IMR-90 (cell line): ENCODE results near the gene YBEY. TPM values are rescaled to one million over a fixed set of nuclear protein-coding genes. Genes with fewer than 3 reads are reported as not detected.
A peak's percentile ranks its signal among the peaks of the same experiment; 100 is the strongest.

ENCODE experiments used
- ATAC-seq: fragments of 200-7000 bp; cut with Tn5 transposase; 2 replicates; pipeline ENCODE4 v1.9.1; 2020; ENCODE audit warnings: low read depth, mild to moderate bottlenecking, moderate library complexity
- BruUV-seq: library from RNA; stranded (reverse); fragments of 400-500 nt; replicated peaks from 2 replicates; lab custom pipeline; 2021; lab: Mats Ljungman, UMichigan
- CTCF ChIA-PET: fragments of 300-600 bp; formaldehyde crosslinking; extraction: SDS; loops from one replicate; lab custom pipeline; 2021; ENCODE audit warnings: antibody characterized with exemption; lab: Yijun Ruan, JAX
- POLR2A ChIA-PET: fragments of 300-600 bp; sonication (Branson Sonifier 250); formaldehyde crosslinking; loops from one replicate; lab custom pipeline; 2022; ENCODE audit warnings: antibody characterized with exemption; ENCODE audit not compliant: unreplicated experiment; lab: Charles Lee
- DNase-seq: peaks from one replicate; pipeline ENCODE4 v3.0.0; 2013
- H2AFZ ChIP-seq: replicated peaks from 2 replicates; pipeline ENCODE3; 2013; ENCODE audit warnings: low read length, mild to moderate bottlenecking; ENCODE audit not compliant: poor library complexity
- H2AK5ac ChIP-seq: 2 replicates; pipeline ENCODE4 v1.6.1; 2013; ENCODE audit warnings: low read depth, low read length, inconsistent platforms
- H2AK9ac ChIP-seq: replicated peaks from 2 replicates; pipeline ENCODE3; 2013; ENCODE audit warnings: mild to moderate bottlenecking, low read depth, low read length, moderate library complexity; ENCODE audit not compliant: poor library complexity
- H2BK120ac ChIP-seq: 2 replicates; pipeline ENCODE4 v1.6.1; 2013; ENCODE audit warnings: low read depth, low read length, inconsistent platforms
- H2BK15ac ChIP-seq: 3 replicates; pipeline ENCODE4 v1.6.1; 2013; ENCODE audit warnings: low read depth, low read length, inconsistent platforms
- H2BK20ac ChIP-seq: 2 replicates; pipeline ENCODE4 v1.6.1; 2013; ENCODE audit warnings: low read depth, mild to moderate bottlenecking, inconsistent platforms, low read length, moderate library complexity
- H2BK5ac ChIP-seq: 2 replicates; pipeline ENCODE4 v1.6.1; 2013; ENCODE audit warnings: mild to moderate bottlenecking, low read depth, low read length, inconsistent platforms; ENCODE audit not compliant: poor library complexity, severe bottlenecking
- H3K14ac ChIP-seq: replicated peaks from 2 replicates; pipeline ENCODE4 v1.6.1; 2013; ENCODE audit warnings: low read depth, low read length, inconsistent platforms
- H3K18ac ChIP-seq: 2 replicates; pipeline ENCODE4 v1.6.1; 2013; ENCODE audit warnings: low read depth, low read length, control low read depth
- H3K23ac ChIP-seq: 2 replicates; pipeline ENCODE4 v1.6.1; 2013; ENCODE audit warnings: low read depth, low read length, inconsistent platforms
- H3K27ac ChIP-seq: 2 replicates; pipeline ENCODE4 v1.5.1; 2013; ENCODE audit warnings: mild to moderate bottlenecking, control low read depth, low read length; ENCODE audit not compliant: insufficient read depth
- H3K27me3 ChIP-seq: 2 replicates; pipeline ENCODE4 v1.6.1; 2013; ENCODE audit warnings: low read length; ENCODE audit not compliant: control insufficient read depth, insufficient read depth
- H3K36me3 ChIP-seq: 2 replicates; pipeline ENCODE4 v1.6.1; 2013; ENCODE audit warnings: low read length, mixed read lengths; ENCODE audit not compliant: control insufficient read depth, insufficient read depth
- H3K4ac ChIP-seq: 2 replicates; pipeline ENCODE4 v1.6.1; 2013; ENCODE audit warnings: low read depth, low read length, inconsistent platforms
- H3K4me1 ChIP-seq: 2 replicates; pipeline ENCODE4 v1.6.1; 2013; ENCODE audit warnings: low read length, mixed read lengths; ENCODE audit not compliant: control insufficient read depth, insufficient read depth
- H3K4me2 ChIP-seq: 2 replicates; pipeline ENCODE4 v1.6.1; 2013; ENCODE audit warnings: low read depth, mild to moderate bottlenecking, control low read depth, low read length, moderate library complexity
- H3K4me3 ChIP-seq: 2 replicates; pipeline ENCODE4 v1.5.1; 2013; ENCODE audit warnings: low read depth, mild to moderate bottlenecking, control low read depth, low read length, moderate library complexity; ENCODE audit not compliant: insufficient read depth
- H3K56ac ChIP-seq: 2 replicates; pipeline ENCODE4 v1.6.1; 2013; ENCODE audit warnings: low read length, inconsistent platforms; ENCODE audit not compliant: insufficient read depth; ENCODE audit errors: extremely low read depth
- H3K79me1 ChIP-seq, 2 experiments: 2 replicates each; pipeline ENCODE4 v1.6.1; 2013; ENCODE audit warnings: low read length in 2 of 2, inconsistent platforms in 1 of 2, low read depth in 1 of 2
- H3K9ac ChIP-seq: 2 replicates; pipeline ENCODE4 v1.6.1; 2013; ENCODE audit warnings: low read depth, low read length, control low read depth
- H3K9me1 ChIP-seq: 2 replicates; pipeline ENCODE4 v1.6.1; 2013; ENCODE audit warnings: low read length, inconsistent platforms; ENCODE audit not compliant: insufficient read depth
- H3K9me3 ChIP-seq: 2 replicates; pipeline ENCODE4 v1.6.1; 2013; ENCODE audit warnings: low read length; ENCODE audit not compliant: control insufficient read depth, insufficient read depth
- H4K20me1 ChIP-seq: 2 replicates; pipeline ENCODE4 v1.6.1; 2013; ENCODE audit warnings: low read length, inconsistent platforms; ENCODE audit not compliant: insufficient read depth
- H4K5ac ChIP-seq: 2 replicates; pipeline ENCODE4 v1.6.1; 2013; ENCODE audit warnings: mild to moderate bottlenecking, low read depth, low read length, control low read depth
- H4K8ac ChIP-seq, 2 experiments: 2 replicates each; pipeline ENCODE4 v1.6.1; 2013; ENCODE audit warnings: low read depth in 2 of 2, low read length in 2 of 2, control low read depth in 1 of 2, inconsistent platforms in 1 of 2
- H4K91ac ChIP-seq: 2 replicates; pipeline ENCODE4 v1.6.1; 2013; ENCODE audit warnings: low read depth, low read length, inconsistent platforms; ENCODE audit not compliant: insufficient read depth
- CEBPB ChIP-seq: IDR thresholded peaks from 2 replicates; pipeline ENCODE4 v1.6.1; 2012; ENCODE audit warnings: low read depth, low read length, improper control_type of control experiment
- CHD1 ChIP-seq: IDR thresholded peaks from 2 replicates; pipeline ENCODE4 v1.6.1; 2012; ENCODE audit warnings: low read depth, low read length, improper control_type of control experiment
- CTCF ChIP-seq: conservative IDR thresholded peaks from 2 replicates; pipeline ENCODE4 v1.5.1; 2012; ENCODE audit warnings: mild to moderate bottlenecking, low read depth, low read length, improper control_type of control experiment
- ELK1 ChIP-seq: fragments of 150-350 bp; IDR thresholded peaks from 2 replicates; pipeline ENCODE4 v1.6.1; 2016; ENCODE audit warnings: low read depth, mild to moderate bottlenecking, low read length, moderate library complexity, borderline replicate concordance
- FOS ChIP-seq: fragments of 150-350 bp; IDR thresholded peaks from 2 replicates; pipeline ENCODE4 v1.6.1; 2016; ENCODE audit warnings: low read depth, low read length
- MAFK ChIP-seq: IDR thresholded peaks from 2 replicates; pipeline ENCODE4 v1.6.1; 2012; ENCODE audit warnings: low read depth, low read length, improper control_type of control experiment
- MAZ ChIP-seq: IDR thresholded peaks from 2 replicates; pipeline ENCODE4 v1.6.1; 2012; ENCODE audit warnings: low read depth, mild to moderate bottlenecking, low read length, improper control_type of control experiment, moderate library complexity, borderline replicate concordance
- MXI1 ChIP-seq: IDR thresholded peaks from 2 replicates; pipeline ENCODE4 v1.6.1; 2012; ENCODE audit warnings: low read depth, mild to moderate bottlenecking, low read length, moderate library complexity, borderline replicate concordance
- RCOR1 ChIP-seq: IDR thresholded peaks from 2 replicates; pipeline ENCODE4 v1.6.1; 2012; ENCODE audit warnings: mild to moderate bottlenecking, low read length, improper control_type of control experiment; ENCODE audit not compliant: insufficient replicate concordance
- RFX5 ChIP-seq: IDR thresholded peaks from 2 replicates; pipeline ENCODE4 v1.8.0; 2012; ENCODE audit warnings: low read depth, mild to moderate bottlenecking, low read length, moderate library complexity
- SMC3 ChIP-seq: fragments of 150-350 bp; IDR thresholded peaks from 2 replicates; pipeline ENCODE4 v1.6.1; 2016; ENCODE audit warnings: low read depth, mild to moderate bottlenecking, antibody characterized with exemption, low read length, moderate library complexity
- WGBS, 2 experiments: methylation state at CpG; one replicate each; pipeline versions ENCODE4 v1.1.5 to v1.1.7; 2013; ENCODE audit warnings: missing lambda C conversion rate in 2 of 2; ENCODE audit not compliant: insufficient read length in 1 of 2; ENCODE audit errors: extremely low coverage in 2 of 2; 5-methylcytosine and 5-hydroxymethylcytosine counted together
- dilution Hi-C: fragments of 300-500 bp; cut with HindIII; formaldehyde crosslinking; loops from one replicate; pipeline ENCODE4 v1.14.3; 2018; ENCODE audit warnings: low sequenced_read_pairs; ENCODE audit not compliant: unreplicated experiment
- in situ Hi-C: fragments of 300-500 bp; cut with MboI; formaldehyde crosslinking; loops from 3 replicates; pipeline ENCODE4 v1.14.3; 2019; ENCODE audit warnings: low sequenced_read_pairs, inconsistent platforms, mixed read lengths
- intact Hi-C: fragments of 100-400 bp; cut with micrococcal nuclease; formaldehyde crosslinking; loops from 2 replicates; pipeline ENCODE4 v1.10.0; 2022
- polyA plus RNA-seq, 3 experiments: library from polyadenylated mRNA; depleted of rRNA; stranded (reverse); fragments of >200 nt; gene quantifications; 2 replicates each; pipeline ENCODE4 v1.2.3, GENCODE V29; 2012; ENCODE audit warnings: low replicate concordance in 1 of 3
- total RNA-seq: library from RNA; depleted of rRNA; stranded (reverse); fragments of >200 nt; gene quantifications from 2 replicates; pipeline ENCODE4 v1.2.3, GENCODE V29; 2012

The YBEY gene
- total and polyA plus RNA-seq, 2 of the 4 experiments (the other 2 are of a cell fraction) = 5.9 to 26.2 TPM

GRCh38 chr21:46324390-46325072, 38.4 kb downstream of the YBEY start (continued):
- TF ChIP-seq MAZ = no peak; the same call in 1 of the 2 replicates
- TF ChIP-seq RCOR1 = no peak

- H3K4me1 ChIP-seq = peaks cover 11% of the 10 kb centered on the region
- ChIA-PET CTCF (interaction anchor here (1.2 kb wide), 1 partner anchor 18 kb away, joined by 3 read pairs; no protein-coding TSS in a partner anchor), POLR2A (no interaction called here)
- peak overlapping the region; percentile 82 for H3K4me3 ChIP-seq
- H2BK5ac ChIP-seq = peak overlapping the region; percentile 62
- H2BK120ac ChIP-seq = no peak overlapping the region
- no peak overlapping the region; the same call in 2 of the 3 replicates for H2BK15ac ChIP-seq
- ATAC-seq (peak; percentile 3), DNase-seq (peak; percentile 47)
- H2AFZ ChIP-seq = peak overlapping the region; percentile 91
- H3K9me1 ChIP-seq = peaks cover 9% of the 10 kb centered on the region
- H3K18ac ChIP-seq = no peak overlapping the region
- no TSS peak for BruUV-seq
- peak overlapping the region; percentile 87 for H3K4ac ChIP-seq
- H4K91ac ChIP-seq = peak overlapping the region; percentile 40
- peaks cover 9% of the 10 kb centered on the region for H3K36me3 ChIP-seq
- peak overlapping the region; percentile 69 for H3K56ac ChIP-seq
- intact Hi-C loops = loop anchor here (1.0 to 10.0 kb wide), 2 partner anchors 40 to 350 kb away; partner anchors contain the start of gene MCM3AP
- H3K27ac ChIP-seq = peak overlapping the region; percentile 72
- peak overlapping the region; percentile 30 to 87; a peak in 3 of 4 replicates for H4K8ac ChIP-seq
- no peak overlapping the region for H2BK20ac ChIP-seq
- H2AK5ac ChIP-seq = peak overlapping the region; percentile 60
- H3K9ac ChIP-seq = peak overlapping the region; percentile 85
- H2AK9ac ChIP-seq = peak overlapping the region; percentile 95
- WGBS, 2 experiments = 3% methylated on average over 18 of the region's 43 CpGs; no CpG with 5 or more reads in 1 of the 2 experiments
- H4K5ac ChIP-seq = peak overlapping the region; percentile 35; the same call in 1 of the 2 replicates
- peaks cover 17 to 59% of the 10 kb centered on the region in 2 experiments for H3K79me1 ChIP-seq
- dilution Hi-C loops = no loop called here
- H3K9me3 ChIP-seq = no peaks in the 10 kb centered on the region
- peaks cover 13% of the 10 kb centered on the region for H4K20me1 ChIP-seq
- no peaks in the 10 kb centered on the region for H3K27me3 ChIP-seq
- H3K23ac ChIP-seq = peak overlapping the region; percentile 95
- in situ Hi-C loops = no loop called here
- H3K14ac ChIP-seq = peak overlapping the region; percentile 96
- peak overlapping the region; percentile 96 for H3K4me2 ChIP-seq
- no peak for TF ChIP-seq ELK1
- peak; percentile 26; the same call in 1 of the 2 replicates for TF ChIP-seq CTCF
- no peak for TF ChIP-seq FOS
- peak; percentile 9; the same call in 1 of the 2 replicates for TF ChIP-seq MXI1
- no peak for TF ChIP-seq CHD1
- TF ChIP-seq CEBPB = no peak
- no peak for TF ChIP-seq MAFK
- no peak for TF ChIP-seq RFX5
- no peak for TF ChIP-seq SMC3
These were observed 39.2 kb downstream of the YBEY start for GRCh38 chr21:46325073-46325912.
